Tibial nerve (tissue), 4 donors: ENCODE data around the gene MEIS2. TPM values are rescaled to one million over a fixed set of nuclear protein-coding genes. Genes with fewer than 3 reads are reported as not detected.

Experiments
- DNase-seq, 2 donors: peaks; one replicate each; pipeline ENCODE4 v3.0.0-alpha.2; 2019; ENCODE audit warnings: low spot score in 2 of 2
- H3K27ac ChIP-seq, 4 donors: fragments of 200-600 bp; sonication (generic) in 3 of 4; one replicate each; pipeline ENCODE4 v1.5.1; 2017 to 2019; ENCODE audit warnings: mild to moderate bottlenecking in 1 of 4
- H3K27me3 ChIP-seq, 2 donors: fragments of 200-600 bp; sonication (generic) in 1 of 2; one replicate each; pipeline versions ENCODE4 v1.5.1 to v1.6.0; 2017 to 2019
- H3K36me3 ChIP-seq, 3 donors: fragments of 200-600 bp; sonication (generic); one replicate each; pipeline ENCODE4 v1.5.1; 2018 to 2019
- H3K4me1 ChIP-seq, 4 donors: fragments of 200-600 bp; sonication (generic) in 3 of 4; one replicate each; pipeline ENCODE4 v1.5.1; 2017 to 2019
- H3K4me3 ChIP-seq, 4 donors: fragments of 200-600 bp; sonication (generic) in 3 of 4; one replicate each; pipeline ENCODE4 v1.5.1; 2017 to 2019; ENCODE audit warnings: mild to moderate bottlenecking in 1 of 4, moderate library complexity in 1 of 4
- H3K9me3 ChIP-seq, 4 donors: fragments of 200-600 bp; sonication (generic) in 3 of 4; one replicate each; pipeline ENCODE4 v1.5.1; 2017 to 2019
- EP300 ChIP-seq, 2 donors: sonication (generic); formaldehyde crosslinking; IDR thresholded peaks; one replicate each; pipeline ENCODE4 v1.6.1; 2017; ENCODE audit warnings: antibody characterized with exemption in 2 of 2, mild to moderate bottlenecking in 1 of 2
- POLR2A ChIP-seq, 2 donors: fragments of 450-650 bp; IDR thresholded peaks; one replicate each; pipeline ENCODE4 v1.6.1; 2017; ENCODE audit warnings: antibody characterized with exemption in 2 of 2, mild to moderate bottlenecking in 2 of 2, moderate library complexity in 2 of 2
- WGBS, 2 donors: methylation state at CpG; one replicate each; pipeline ENCODE4 v1.1.5; 2018; 5-methylcytosine and 5-hydroxymethylcytosine counted together
- total RNA-seq, 4 donors: library from RNA; depleted of rRNA; stranded (reverse); fragments of >200 nt; gene quantifications; one replicate each; pipeline ENCODE4 v1.1.0, GENCODE V29; 2016
- TF ChIP-seq, protein P1 (sequence below), 5 experiments: fragments of 200-600 bp in 3 of 5; fragments of 450-650 bp in 2 of 5; sonication (generic) in 3 of 5; IDR thresholded peaks; one replicate each; pipeline ENCODE4 v1.5.1; 2016 to 2019; ENCODE audit warnings: antibody characterized with exemption in 5 of 5, mild to moderate bottlenecking in 3 of 5, moderate library complexity in 2 of 5

MEIS2 gene
- total RNA-seq, 4 donors from 2014 or later = 9.4 to 15.7 (median 14.3) TPM

- no peak for DNase-seq
- Histone ChIP-seq H3K27me3 (peaks cover 3 to 100% of the 10 kb centered on the region in 2 donors), H3K36me3 (no peaks in the 10 kb centered on the region), H3K27ac (no peak overlapping the region), H3K4me1 (peaks cover 0 to 48% (median 8%) of the 10 kb centered on the region in 4 donors), H3K4me3 (no peak overlapping the region), H3K9me3 (no peaks in the 10 kb centered on the region)
- TF ChIP-seq, protein P1, sequence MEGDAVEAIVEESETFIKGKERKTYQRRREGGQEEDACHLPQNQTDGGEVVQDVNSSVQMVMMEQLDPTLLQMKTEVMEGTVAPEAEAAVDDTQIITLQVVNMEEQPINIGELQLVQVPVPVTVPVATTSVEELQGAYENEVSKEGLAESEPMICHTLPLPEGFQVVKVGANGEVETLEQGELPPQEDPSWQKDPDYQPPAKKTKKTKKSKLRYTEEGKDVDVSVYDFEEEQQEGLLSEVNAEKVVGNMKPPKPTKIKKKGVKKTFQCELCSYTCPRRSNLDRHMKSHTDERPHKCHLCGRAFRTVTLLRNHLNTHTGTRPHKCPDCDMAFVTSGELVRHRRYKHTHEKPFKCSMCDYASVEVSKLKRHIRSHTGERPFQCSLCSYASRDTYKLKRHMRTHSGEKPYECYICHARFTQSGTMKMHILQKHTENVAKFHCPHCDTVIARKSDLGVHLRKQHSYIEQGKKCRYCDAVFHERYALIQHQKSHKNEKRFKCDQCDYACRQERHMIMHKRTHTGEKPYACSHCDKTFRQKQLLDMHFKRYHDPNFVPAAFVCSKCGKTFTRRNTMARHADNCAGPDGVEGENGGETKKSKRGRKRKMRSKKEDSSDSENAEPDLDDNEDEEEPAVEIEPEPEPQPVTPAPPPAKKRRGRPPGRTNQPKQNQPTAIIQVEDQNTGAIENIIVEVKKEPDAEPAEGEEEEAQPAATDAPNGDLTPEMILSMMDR (IDR thresholded peaks at IDR 0.05) = no peak
- no peak for TF ChIP-seq EP300 (IDR thresholded peaks at IDR 0.05)
- TF ChIP-seq POLR2A (IDR thresholded peaks at IDR 0.05) = no peak
- WGBS, 2 donors = 15 to 21% methylated on average over 5 of the region's 5 CpGs
Measured at GRCh38 chr15:36882056-36882455, 218.3 kb downstream of the MEIS2 start.

GRCh38 chr15:36881516-36881915 is 218.8 kb downstream of the MEIS2 start:
- Histone ChIP-seq H3K36me3 (no peaks in the 10 kb centered on the region), H3K27me3 (peaks cover 3 to 100% of the 10 kb centered on the region in 2 donors), H3K27ac (no peak overlapping the region), H3K4me3 (no peak overlapping the region), H3K9me3 (no peaks in the 10 kb centered on the region), H3K4me1 (peaks cover 0 to 46% (median 8%) of the 10 kb centered on the region in 4 donors)
- DNase-seq = no peak
- TF ChIP-seq, protein P1 (IDR thresholded peaks at IDR 0.05) = no peak
- TF ChIP-seq POLR2A (IDR thresholded peaks at IDR 0.05) (no peak), EP300 (IDR thresholded peaks at IDR 0.05) (no peak)
- 26 to 27% methylated on average over 2 of the region's 2 CpGs for WGBS, 2 donors

DNA sequence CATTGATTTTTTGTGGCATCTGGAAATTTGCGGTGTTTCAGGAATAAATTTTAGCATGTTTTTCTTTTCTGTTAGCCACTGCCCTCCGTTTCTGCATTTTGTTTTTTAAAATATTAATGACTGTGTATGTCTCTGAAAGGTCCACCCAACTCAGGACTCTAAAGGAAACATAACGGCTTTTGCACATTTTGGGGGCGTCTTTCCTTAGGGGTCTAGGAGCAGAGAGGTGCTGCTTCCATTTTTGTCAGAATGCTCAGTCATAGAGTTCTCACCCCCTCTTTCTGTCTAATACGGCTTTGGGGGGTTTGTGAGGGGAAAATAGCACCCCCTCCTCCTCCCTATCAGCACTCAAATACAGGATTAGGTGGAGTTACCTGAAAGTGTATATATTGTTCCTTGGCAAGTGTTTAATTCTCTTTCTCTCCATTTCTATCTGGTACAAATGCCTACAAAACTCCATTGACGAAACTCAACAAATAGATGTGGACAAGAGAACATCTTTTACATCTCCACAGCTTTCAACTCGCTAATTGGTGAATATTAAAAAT is 219.4 kb downstream of the MEIS2 start:
- Histone ChIP-seq H3K27me3 (peaks cover 0 to 98% of the 10 kb centered on the region in 2 donors), H3K27ac (no peak overlapping the region), H3K4me1 (peaks cover 0 to 46% (median 8%) of the 10 kb centered on the region in 4 donors), H3K9me3 (no peaks in the 10 kb centered on the region), H3K36me3 (no peaks in the 10 kb centered on the region), H3K4me3 (no peak overlapping the region)
- 19 to 22% methylated on average over 7 of the region's 7 CpGs for WGBS, 2 donors
- TF ChIP-seq POLR2A (IDR thresholded peaks at IDR 0.05) = no peak
- DNase-seq = no peak

DNA sequence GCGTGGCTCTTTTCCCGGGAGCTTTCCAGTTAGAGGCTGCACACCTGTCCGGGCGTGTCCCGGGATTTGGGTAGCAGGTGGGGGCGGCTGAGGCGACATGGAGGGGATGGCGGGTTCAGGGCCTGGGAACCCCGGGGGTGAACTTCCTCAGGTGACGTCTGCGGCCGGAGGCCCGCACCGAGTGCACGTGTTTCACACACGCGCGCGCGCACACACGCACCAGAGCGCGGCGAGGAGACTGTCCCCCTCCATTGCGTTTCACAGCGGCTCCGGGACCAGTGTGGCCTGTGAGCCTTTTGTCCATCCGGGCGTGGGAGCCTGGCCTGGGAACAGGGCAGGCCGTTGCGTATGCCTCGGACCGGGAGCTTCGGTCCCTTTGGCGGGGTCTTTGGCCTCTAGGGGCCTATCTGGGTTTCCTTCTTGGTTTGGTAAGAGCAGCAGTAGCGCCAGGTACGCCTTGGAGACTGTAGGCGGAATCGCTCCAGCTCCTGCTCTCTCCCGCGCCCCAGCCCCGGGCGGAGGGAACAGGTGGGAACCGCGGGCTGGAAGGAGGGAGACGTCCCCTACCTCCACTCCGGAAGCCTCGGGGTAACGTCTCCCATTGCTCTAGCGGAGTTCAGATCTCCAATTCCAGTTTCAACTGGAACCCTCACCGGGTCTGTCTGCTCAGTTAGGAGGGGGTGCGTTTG is 220.0 kb downstream of the MEIS2 start:
- no peak for TF ChIP-seq POLR2A (IDR thresholded peaks at IDR 0.05)
- TF ChIP-seq, protein P1 (IDR thresholded peaks at IDR 0.05) = no peak
- no peak for TF ChIP-seq EP300 (IDR thresholded peaks at IDR 0.05)
- WGBS, 2 donors = 5 to 8% methylated on average over 25 to 47 of the region's 52 CpGs
- H3K36me3 ChIP-seq = no peaks in the 10 kb centered on the region
- peaks cover 0 to 46% (median 8%) of the 10 kb centered on the region in 4 donors for H3K4me1 ChIP-seq
- H3K4me3 ChIP-seq = no peak overlapping the region
- H3K9me3 ChIP-seq = no peaks in the 10 kb centered on the region
- no peak for DNase-seq
- no peak overlapping the region for H3K27ac ChIP-seq
- H3K27me3 ChIP-seq = peaks cover 0 to 98% of the 10 kb centered on the region in 2 donors

- no peak overlapping the region for H3K4me3 ChIP-seq
- WGBS, 2 donors = 19 to 22% methylated on average over 25 of the region's 25 CpGs
Measured at GRCh38 chr15:36879568-36880222, 220.7 kb downstream of the MEIS2 start.

More at GRCh38 chr15:36879568-36880222, 220.7 kb downstream of the MEIS2 start:
- no peaks in the 10 kb centered on the region for H3K9me3 ChIP-seq
- H3K27me3 ChIP-seq = peaks cover 0 to 92% of the 10 kb centered on the region in 2 donors
- H3K27ac ChIP-seq = no peak overlapping the region
- no peaks in the 10 kb centered on the region for H3K36me3 ChIP-seq
- no peak for DNase-seq
- no peak for TF ChIP-seq EP300 (IDR thresholded peaks at IDR 0.05)
- TF ChIP-seq, protein P1 (IDR thresholded peaks at IDR 0.05) = no peak
- no peak for TF ChIP-seq POLR2A (IDR thresholded peaks at IDR 0.05)
- peaks cover 0 to 46% (median 8%) of the 10 kb centered on the region in 4 donors for H3K4me1 ChIP-seq
